T-helper 9 cell (primary cell): ENCODE results near the gene DICER1.

Experiments
- DNase-seq: peaks from one replicate; pipeline ENCODE4 v3.0.0-alpha.2; 2020

Gene DICER1

DNA sequence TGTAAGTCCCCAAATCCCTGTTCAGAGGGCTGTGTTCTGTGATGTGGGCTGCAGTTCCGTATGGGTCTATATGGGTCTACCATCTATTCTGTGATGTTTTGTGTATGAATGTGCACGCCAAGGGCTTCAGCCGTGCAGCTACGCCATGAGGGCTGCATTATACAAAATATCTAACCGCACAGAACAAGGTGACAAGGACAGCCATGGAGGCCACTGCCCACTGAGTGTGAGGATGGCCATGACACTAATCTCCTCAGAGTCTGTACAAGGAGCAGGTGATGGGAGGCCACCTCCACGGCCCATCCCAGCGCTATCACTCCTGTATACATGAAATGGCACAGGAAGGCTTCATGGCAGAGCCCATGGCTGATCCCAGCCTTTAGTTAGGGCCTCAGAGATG, 102.0 kb downstream of the DICER1 start:
- no peak for DNase-seq

DNA sequence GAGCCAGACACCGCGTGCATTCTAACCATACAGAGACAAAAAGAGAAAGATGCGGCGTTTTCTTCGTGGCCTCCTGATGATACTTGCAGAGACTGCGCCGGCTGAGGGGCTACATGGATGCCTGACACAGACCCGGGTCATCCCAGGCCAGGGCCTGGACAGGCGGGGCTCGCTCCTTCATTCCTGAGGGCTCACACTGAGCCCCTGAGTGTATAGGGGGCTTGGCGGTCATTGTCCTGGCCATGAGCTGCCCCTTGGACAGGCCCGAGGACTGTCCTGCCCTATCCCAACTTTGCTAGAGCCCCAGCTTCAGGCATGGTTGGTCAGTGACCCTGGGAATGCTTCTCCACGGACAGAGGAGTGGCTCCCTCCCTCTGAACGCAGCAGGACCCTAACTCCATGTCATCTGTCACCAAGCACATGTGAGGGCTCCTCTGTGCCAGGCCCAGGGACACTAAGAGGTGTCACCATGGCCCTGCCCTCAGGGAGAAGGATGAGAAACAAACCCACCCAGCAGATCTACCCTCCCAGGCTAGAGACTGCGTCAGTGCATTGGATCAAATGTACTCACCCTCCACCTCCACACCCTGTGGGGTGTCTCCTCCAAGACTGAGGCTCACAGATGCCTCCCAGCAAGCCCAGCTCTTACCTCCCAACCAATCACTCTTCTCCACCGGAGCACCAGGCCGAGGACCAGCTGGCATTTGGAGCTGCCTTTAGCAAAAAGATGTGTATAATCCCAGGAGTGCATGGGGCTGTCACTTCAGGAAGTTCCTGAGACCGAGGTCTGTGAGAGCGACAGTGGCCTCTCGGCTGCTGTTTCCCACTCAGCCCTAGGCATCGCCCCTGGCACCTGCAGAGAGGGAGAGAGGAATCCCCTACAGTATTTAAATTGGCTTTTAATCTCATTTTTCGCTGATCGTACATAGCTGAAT, 102.7 kb downstream of the DICER1 start:
- DNase-seq: no peak

DNA sequence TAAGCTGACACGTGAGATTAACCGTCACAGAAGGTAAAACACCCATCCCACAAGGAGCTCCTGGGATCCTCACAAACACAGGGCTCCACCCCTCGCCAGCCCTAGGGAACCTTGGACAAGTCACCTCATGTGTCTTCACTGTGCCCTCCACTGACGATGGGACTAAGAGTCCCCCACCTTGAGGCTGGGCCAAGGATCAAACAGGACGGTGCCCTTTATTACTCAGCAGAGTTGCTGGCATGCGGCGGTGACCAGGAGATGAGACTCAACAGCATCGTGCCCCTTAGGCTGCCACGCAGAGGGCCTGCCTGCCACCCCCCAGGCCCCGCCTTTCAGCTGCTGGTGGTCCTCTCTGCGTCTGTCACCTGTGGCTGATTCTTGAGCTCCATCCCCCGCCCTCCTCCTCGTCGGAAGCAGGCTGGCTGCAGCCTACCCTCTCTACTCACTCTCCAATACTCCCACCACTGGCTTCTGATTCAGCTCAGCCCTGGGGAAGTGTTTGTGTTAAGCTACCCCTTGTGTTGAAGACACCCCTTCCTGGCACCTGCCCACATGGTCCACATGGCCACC, 105.2 kb downstream of the DICER1 start:
- DNase-seq: no peak

DNA sequence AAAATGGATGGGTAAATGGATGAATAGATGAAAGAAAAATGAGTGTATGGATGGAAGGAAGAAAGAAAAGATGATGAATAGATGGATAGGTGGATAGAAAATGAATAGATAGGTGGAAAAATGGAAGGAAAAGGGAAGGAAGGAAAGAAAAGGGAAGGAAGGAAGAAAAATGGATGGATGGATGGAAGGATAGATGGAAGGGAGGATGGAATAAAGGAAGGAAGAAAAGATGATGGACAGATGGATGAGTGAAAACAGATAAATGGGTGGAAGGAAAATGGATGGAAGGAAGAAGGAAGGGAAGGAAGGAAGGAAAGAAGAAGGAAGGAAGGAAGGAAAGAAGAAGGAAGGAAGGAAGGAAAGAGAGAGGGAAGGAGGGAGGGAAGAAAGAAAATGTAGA, 107.4 kb downstream of the DICER1 start:
- DNase-seq: no peak

DNA sequence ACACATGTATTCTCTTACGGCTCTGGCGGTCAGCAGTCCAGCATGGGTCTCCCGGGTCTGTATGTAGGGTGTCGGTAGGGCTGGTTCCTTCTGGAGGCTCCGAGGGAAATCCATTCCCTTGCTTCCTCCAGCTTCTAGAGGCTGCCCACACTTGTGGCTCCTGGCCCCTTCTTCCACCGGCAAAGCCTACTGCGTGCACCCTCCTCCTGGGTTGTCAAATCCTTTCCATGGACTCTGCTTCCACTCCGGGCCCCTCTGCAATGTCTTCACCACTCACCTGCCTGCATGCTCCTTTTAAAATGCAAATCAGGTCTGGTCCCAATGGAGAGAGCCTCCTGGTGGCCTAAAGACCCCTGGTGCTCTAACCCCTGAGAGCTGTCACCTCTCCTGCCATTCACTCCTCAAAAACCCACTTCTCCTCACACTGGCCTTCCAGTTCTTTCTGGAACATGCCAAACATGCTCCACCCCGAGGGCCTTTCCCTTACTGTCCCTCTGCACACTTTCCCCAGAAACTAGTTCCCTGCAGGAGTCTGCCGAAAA, 108.5 kb downstream of the DICER1 start:
- no peak for DNase-seq

DNA sequence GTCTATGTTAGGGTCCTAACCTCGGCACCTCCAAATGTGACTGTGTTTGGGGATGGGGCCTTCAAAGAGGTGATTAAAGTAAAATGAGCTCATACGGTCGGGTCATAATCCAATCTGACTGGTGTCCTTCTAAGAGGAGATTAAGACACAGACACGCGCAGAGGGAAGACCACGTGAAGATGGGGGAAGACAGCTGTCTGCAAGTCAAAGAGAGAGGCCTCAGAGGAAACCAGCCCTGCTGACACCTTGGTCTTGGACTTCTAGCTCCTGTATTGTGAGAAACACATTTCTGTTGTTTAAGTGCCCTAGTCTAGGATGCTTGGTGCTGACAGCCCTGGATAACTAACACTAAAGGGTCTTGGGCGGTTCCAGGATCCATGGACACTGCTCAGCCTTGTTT, 109.6 kb downstream of the DICER1 start:
- no peak for DNase-seq

DNA sequence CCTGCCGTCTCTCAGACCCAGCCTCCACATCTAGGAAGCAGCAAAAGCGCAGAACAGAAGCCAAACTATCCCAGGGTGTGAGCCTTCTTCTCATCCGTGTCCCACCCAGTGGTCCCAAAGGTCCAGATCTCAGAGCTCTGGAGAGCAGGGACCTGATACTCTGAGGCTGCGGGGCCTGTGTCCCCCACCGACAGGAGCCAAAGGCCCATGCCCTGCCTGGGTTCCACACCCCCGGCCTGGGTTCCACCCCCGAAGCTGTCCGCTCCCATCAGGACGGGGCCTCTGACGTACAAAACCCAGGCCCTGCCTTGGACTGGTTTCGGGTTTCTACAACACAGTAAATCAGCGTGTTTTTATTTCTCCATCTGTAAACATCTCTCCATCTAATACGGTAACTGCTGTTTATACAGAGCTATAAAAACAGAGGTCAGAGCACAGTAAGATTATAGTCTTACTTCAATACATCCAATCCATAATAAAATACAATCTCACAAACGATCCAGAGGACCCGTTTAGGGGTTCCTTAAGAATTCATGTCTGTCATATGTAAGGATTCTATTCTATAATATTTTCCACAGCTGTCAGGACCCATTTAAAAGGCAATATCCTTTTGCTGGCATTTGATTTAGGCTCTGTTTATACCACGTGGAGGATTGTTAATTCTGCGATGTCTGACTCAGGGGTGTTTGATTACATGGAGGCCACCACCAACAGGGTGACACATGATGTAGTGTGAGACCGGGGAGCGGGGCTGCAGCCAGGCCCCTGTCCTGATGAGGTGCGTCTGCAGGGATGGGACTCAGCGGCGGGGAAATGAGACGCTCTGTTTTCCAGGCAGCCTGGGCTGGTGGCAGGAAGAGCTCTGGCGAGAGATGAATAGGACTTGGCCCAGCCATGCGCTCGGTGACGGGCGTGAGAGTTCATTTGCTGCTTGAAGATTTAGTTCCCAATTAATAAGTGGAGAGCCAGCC, 110.3 kb downstream of the DICER1 start:
- no peak for DNase-seq

DNA sequence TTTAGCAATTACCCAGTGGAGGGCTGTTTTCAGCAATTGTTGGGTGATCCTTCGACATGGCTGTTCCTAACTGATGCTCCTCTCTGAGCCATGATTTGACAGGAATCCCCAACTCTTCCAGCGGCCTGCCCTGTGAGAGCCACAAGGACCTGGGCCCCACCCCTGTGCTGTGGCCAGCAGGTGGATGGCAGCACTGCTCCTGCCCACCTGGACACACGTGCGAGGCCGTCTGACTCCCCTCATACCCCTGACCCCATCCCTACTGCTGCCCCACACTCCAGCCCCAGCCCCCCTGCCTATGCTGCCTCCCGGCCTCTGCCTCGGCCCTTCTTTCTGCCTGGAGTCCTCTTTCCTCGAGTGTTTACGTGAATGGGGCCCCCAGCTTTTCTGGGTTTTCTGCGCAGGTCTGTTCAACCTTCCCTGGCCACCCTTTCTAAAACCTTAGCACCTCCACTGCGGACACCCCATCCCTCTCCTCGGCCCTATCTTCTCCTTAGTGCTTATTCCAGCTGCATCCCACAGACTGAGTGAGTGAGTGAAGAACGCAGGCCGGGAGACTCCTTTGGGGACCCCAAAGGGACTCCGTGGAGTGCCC, 111.4 kb downstream of the DICER1 start:
- DNase-seq: no peak

DNA sequence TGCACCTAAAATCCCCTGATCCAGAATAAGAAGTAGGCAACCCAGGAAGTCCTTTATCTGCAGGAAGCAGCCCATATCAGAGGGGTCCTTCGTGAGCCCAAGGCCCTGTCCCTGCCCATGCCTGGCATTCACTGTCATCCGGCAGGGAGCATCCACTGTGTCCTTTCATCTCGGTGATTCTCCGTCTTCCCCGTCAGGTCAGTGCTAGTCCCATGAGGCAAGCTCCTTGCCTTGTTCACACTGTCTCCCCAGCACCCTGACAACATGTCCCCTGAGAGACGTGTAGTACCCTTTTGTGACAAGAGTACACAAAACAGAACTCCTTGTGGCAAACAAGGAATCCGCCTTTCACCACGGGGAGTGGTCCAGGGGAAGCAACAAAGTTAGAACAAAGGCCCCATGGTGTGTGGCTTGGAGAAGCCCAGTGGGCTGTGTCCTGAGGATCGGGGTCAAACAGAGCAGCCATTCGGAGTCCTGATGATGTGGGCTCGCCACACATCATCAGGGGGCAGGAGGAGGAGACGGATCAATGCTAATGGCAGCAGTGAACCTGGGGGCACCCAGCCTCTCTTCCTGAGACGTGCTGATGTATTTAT, 112.1 kb downstream of the DICER1 start:
- no peak for DNase-seq

DNA sequence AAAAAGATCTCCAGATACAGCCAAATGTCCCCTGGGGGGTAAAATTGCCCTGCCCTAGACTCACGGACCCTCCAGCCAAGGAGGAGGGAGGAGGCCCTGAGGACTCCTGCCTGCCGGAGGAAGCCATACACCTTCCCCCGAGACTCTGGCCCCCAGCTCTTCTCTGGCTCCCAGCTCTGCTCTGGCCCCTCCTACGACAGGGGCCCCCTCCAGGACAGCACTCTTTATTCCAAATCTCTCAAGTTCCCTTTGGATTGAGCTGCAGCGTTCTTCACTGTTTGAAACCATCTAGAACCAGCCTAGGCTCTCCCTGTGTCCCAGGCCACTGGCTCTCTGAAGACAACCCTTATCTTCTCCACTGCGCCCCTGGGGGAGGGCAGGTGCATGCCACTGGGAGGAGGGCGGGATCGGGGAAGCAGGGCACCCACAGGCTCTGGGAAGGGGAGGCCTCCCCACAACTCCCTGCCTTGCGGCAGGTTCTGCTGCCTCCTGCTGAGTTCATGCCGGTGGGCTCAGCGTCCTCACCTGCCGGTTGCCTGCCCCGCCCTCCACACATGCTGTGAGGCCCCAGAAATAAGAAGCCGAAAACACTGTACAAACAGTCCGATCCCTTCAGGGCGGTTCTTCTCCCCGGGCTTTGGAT, 112.7 kb downstream of the DICER1 start:
- DNase-seq: no peak

DNA sequence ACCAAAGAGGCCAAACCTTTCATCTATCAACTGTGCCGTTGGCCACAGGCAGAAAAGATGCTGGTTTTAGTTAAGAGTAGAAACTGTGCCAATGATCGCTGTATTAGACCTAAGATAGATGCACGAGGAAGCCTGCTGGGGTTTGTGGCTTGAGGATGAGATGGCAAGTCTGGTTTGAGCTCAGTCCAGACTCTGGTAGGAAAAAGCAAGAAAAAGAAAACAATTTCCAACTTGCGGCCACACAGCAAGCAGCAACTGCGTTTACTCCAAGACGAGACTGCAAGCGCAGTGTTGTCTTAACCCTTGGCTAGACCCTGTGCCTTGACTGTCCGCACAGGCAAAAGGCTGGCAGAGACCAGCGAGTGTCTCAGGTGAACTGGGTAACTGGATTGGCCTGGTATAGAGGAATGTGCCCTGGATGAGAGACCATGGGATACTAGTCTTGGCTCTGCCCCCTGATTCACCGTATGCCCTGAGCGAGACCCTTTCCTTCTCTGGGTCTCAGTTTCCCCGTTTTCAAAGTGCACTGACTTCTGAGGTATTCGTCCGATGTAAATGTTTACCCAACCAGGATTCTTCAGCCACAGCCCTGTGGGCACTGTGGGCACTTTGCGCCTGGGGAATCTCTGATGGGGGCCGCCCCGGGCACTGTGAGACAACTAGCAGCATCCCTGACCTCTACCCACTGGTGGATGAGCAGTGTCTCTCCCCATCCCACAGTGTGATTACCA, 113.4 kb downstream of the DICER1 start:
- DNase-seq: no peak

DNA sequence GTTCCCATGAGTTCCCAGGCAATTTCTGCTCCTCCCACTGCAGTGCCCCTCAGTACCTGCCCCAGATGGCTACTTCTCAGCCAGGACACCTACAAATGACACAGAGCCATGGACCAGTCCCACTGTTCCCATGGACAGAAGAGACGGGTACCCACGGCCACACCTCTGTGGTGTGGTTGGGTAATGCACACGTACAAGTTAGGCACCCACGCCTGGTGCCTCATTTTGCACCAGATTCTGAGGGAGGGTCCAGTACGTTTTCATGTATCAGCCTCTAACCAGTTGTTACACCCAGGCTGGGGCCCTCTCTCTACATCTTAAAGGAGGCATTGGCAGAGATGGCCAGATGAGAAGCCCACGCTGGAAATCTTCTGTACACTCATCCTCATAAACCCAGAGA, 114.0 kb downstream of the DICER1 start:
- DNase-seq: no peak

DNA sequence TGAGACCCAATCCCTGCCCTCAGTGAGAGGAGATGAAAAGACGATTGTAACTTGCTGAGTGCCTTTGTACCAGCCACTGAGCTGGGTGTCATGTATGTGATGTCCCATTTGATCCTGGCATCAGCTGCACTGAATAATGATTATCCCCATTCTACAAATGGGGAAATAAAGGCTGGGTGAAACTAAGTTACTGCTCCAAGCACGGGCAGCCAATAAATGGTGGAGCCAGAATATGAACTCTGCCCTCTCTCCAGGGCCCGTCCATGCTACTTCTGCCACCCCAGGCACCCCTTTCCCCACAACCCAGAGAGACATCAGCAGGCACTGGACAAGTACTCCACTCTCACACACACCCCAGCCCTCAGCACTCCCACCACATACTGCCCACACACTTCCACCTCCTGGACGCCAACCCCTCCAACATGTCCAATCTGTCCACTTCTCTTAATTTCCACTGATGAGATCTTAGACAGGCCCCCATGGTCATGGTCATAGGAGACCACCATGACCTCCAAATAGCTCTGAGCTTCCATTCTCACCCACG, 115.8 kb downstream of the DICER1 start:
- DNase-seq: no peak

DNA sequence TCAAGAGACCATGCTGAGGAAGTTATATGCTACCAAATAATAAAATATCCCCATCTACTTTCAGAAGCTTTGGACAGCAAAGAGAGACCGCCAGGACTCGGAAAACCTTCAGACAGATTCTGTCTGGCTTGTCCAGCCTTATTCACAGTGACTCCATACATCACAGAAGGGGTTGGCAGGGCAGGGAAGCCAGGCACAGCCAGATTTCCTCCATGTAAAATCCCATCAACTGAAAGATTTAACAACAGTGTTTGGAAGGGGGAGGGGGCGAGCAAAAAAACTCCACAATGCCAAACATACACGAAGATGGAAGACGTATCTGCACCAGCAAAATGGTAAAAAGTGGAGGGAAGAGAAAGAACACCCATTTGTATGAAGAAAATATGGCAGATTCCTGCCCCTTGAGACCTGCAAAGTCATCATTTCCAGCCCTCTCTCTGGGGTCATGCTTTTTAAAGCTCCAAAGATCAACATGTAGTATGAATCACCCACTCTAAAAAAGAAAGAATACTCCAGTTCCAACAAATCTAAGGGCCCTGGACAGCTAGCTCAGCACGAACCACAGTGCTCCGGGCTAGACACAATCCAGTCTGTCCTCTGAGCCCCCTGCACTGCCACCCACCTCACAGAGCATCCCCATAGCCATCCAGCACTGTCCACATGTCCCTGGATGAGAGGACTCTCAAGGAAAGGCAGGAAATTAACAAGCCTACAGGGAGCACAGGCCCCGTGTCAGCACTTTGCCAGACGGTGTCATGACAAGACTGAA, 116.4 kb downstream of the DICER1 start:
- no peak for DNase-seq

DNA sequence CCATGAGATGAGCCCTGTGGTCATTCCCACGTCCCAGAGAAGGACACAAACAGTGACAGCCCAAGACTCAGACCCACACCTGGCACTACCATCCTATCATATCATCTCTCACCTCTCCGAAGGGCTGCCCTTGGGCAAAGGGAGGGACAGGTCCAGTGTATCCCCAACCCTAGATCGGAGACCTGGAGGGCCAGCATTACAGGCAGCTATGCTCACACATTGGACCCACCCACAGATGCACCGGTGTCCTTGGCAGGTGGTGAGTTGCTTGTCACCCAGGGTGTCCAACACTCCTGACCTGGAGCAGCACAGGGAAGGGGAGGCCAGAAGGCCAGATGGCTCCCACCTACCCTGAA, 117.4 kb downstream of the DICER1 start:
- DNase-seq: no peak

DNA sequence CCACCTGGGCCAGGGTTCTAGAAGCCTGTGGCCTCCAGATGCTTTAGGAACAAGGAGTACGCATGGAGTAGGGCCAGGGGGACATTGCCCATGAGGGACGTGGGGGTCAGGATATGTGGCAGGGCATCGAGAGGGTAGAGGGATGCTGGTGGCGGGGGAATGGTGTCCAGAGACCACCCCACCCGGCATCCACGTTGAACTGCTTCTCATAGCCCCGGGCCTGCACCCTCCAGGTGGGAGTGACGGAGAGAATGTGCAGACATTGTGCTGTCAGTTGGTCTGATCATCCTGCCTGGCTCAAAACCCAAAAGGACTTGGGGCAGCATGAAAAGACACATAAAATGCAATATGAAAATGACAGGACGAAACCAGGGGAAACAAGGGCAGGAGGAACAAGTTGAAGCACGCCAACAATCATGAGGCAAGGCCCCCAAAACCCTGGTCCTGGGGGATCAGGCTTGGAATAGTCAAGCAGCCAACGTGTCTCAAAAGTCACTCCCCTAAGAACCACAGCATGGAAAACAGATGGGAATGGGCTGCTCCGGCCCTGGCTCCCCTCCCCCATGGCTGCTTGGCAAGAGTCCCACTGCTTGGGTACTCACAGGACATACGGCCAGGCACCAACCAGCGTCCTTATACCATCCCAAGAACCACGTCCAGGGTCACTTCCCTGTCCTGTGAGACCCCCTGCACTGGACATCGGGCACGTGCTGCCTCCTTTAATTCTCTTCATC, 117.9 kb downstream of the DICER1 start:
- no peak for DNase-seq

DNA sequence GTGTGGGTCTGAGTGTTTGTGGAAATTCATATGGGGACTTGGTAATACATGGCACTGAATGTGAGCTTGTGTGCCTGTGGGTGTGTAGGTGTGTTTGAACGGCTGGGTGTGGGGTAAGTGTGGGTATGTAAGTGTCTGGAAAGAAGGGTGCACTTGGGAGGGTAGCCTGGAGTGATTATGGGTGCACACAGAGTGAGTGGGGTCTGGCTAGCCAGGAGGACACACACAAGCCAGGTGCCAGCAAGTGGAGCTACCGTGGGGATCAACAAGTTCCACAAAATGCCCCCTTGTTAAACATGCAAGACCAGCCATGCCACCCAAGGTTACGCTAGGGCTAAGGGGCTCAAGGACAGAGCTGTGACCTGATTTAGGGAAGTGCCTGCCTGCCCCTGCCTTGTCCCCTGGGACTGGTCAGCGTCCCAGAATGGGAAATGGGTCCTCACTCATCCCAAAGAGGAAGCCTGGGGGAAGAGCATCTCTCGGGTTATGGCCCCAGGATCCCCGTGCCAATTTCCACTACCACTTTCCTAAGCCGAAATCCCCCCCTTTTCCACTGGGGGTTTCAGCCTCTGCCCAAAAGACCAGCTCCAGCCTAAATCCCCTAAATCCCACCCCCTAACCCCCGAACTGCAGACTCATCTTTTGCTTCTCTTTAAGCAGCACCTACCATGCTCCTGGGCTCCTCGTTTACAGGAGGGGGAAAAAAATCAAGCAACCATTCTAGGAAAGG, 118.6 kb downstream of the DICER1 start:
- no peak for DNase-seq

DNA sequence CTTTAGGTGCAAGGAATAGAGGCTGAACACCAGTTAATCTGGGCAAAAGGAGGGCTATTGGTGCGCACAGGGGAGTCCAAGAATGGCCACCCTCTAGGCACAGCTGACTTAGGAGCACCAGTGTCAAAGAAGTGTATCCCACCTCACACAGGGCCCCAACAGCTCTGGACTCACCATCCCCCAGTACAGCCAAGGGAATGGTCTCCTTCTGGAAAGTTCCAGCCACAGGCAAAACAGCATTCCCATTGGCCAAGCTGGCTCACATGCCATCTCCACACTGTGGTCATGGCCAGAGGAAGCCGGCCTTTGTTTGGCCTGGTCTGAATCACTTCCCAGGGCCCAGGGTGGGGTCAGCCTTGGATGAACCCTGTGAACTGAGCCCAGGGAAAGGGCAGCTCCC, 120.1 kb downstream of the DICER1 start:
- no peak for DNase-seq
